Adipocyte (in vitro differentiated cells): Measurements from ENCODE around the gene PTTG1IP.
A peak's percentile ranks its signal among the peaks of the same experiment; 100 is the strongest.
"Not testable (repeated sequence)": the region's sequence is repeated elsewhere in the genome, so short reads cannot be mapped to it uniquely, and the experiment has no call there.

Experiments used
- DNase-seq: peaks from one replicate; pipeline ENCODE4 v3.0.0-alpha.2; 2015; ENCODE audit warnings: low read depth
- H3K27me3 ChIP-seq: replicated peaks from 2 replicates; pipeline ENCODE4 v1.7.0; 2013; ENCODE audit warnings: mild to moderate bottlenecking, low read length, moderate library complexity; ENCODE audit not compliant: control insufficient read depth, insufficient read depth
- H3K36me3 ChIP-seq: 2 replicates; pipeline ENCODE4 v1.7.0; 2013; ENCODE audit warnings: low read length, mild to moderate bottlenecking, moderate library complexity; ENCODE audit not compliant: control insufficient read depth, insufficient read depth, severe bottlenecking
- H3K4me1 ChIP-seq: 2 replicates; pipeline ENCODE4 v1.7.0; 2013; ENCODE audit warnings: mild to moderate bottlenecking, low read length, moderate library complexity; ENCODE audit not compliant: control insufficient read depth, insufficient read depth
- H3K4me3 ChIP-seq: 2 replicates; pipeline ENCODE4 v1.7.0; 2013; ENCODE audit warnings: mild to moderate bottlenecking, low read length, moderate library complexity
- H3K9ac ChIP-seq: 2 replicates; pipeline ENCODE4 v1.7.0; 2013; ENCODE audit warnings: mild to moderate bottlenecking, low read length, moderate library complexity
- H3K9me3 ChIP-seq: 2 replicates; pipeline ENCODE4 v1.7.0; 2013; ENCODE audit warnings: mild to moderate bottlenecking, low read length, moderate library complexity; ENCODE audit not compliant: control insufficient read depth

Gene PTTG1IP

GRCh38 chr21:44834231-44834950 is 39.1 kb downstream of the PTTG1IP start:
- H3K9me3 ChIP-seq, result peaks cover 8% of the 10 kb centered on the region
- H3K4me3 ChIP-seq, result no peak overlapping the region
- H3K9ac ChIP-seq, result no peak overlapping the region
- DNase-seq, result no peak
- no peaks in the 10 kb centered on the region for H3K36me3 ChIP-seq
- H3K4me1 ChIP-seq, result peaks cover 6% of the 10 kb centered on the region
- peaks cover 7% of the 10 kb centered on the region for H3K27me3 ChIP-seq

- Histone ChIP-seq H3K4me3 (no peak overlapping the region), H3K27me3 (peaks cover 7% of the 10 kb centered on the region), H3K9ac (no peak overlapping the region), H3K9me3 (peaks cover 15% of the 10 kb centered on the region), H3K4me1 (peaks cover 6% of the 10 kb centered on the region), H3K36me3 (no peaks in the 10 kb centered on the region)
- DNase-seq, result no peak
Observed at GRCh38 chr21:44833663-44834062, 39.8 kb downstream of the PTTG1IP start.

- not testable (repeated sequence) for H3K4me3 ChIP-seq, H3K27me3 ChIP-seq, DNase-seq, H3K36me3 ChIP-seq, H3K9ac ChIP-seq, H3K4me1 ChIP-seq
- H3K9me3 ChIP-seq, result peaks cover 25% of the 10 kb centered on the region
Observed at GRCh38 chr21:44832516-44833255, 40.8 kb downstream of the PTTG1IP start.

GRCh38 chr21:44831227-44831860 is 42.1 kb downstream of the PTTG1IP start:
- peaks cover 35% of the 10 kb centered on the region for H3K9me3 ChIP-seq
- H3K4me3 ChIP-seq, result no peak overlapping the region
- no peak for DNase-seq

GRCh38 chr21:44829507-44830092 is 43.9 kb downstream of the PTTG1IP start:
- DNase-seq, result no peak
- Histone ChIP-seq H3K27me3 (peaks cover 7% of the 10 kb centered on the region), H3K4me3 (no peak overlapping the region), H3K9me3 (peaks cover 35% of the 10 kb centered on the region), H3K36me3 (no peaks in the 10 kb centered on the region), H3K9ac (no peak overlapping the region), H3K4me1 (no peaks in the 10 kb centered on the region)

More at GRCh38 chr21:44831227-44831860, 42.1 kb downstream of the PTTG1IP start:
- H3K9ac ChIP-seq, result no peak overlapping the region
- peaks cover 7% of the 10 kb centered on the region for H3K27me3 ChIP-seq
- peaks cover under 1% of the 10 kb centered on the region for H3K4me1 ChIP-seq
- no peaks in the 10 kb centered on the region for H3K36me3 ChIP-seq

- Histone ChIP-seq H3K9me3 (peaks cover 39% of the 10 kb centered on the region), H3K27me3 (no peaks in the 10 kb centered on the region), H3K36me3 (no peaks in the 10 kb centered on the region), H3K9ac (no peak overlapping the region), H3K4me3 (peak overlapping the region; percentile 32), H3K4me1 (no peaks in the 10 kb centered on the region)
- DNase-seq, result no peak
Observed at GRCh38 chr21:44828362-44829056, 45.0 kb downstream of the PTTG1IP start.

- DNase-seq, result no peak
- no peak overlapping the region for H3K4me3 ChIP-seq
Observed at GRCh38 chr21:44823179-44823660, 50.3 kb downstream of the PTTG1IP start.

GRCh38 chr21:44822484-44823178 is 50.9 kb downstream of the PTTG1IP start:
- H3K36me3 ChIP-seq, result no peaks in the 10 kb centered on the region
- peaks cover 2% of the 10 kb centered on the region for H3K4me1 ChIP-seq
- DNase-seq, result no peak
- H3K9me3 ChIP-seq, result peaks cover 43% of the 10 kb centered on the region
- H3K4me3 ChIP-seq, result no peak overlapping the region
- H3K9ac ChIP-seq, result no peak overlapping the region
- H3K27me3 ChIP-seq, result no peaks in the 10 kb centered on the region

More at GRCh38 chr21:44823179-44823660, 50.3 kb downstream of the PTTG1IP start:
- H3K9me3 ChIP-seq, result peaks cover 49% of the 10 kb centered on the region
- H3K27me3 ChIP-seq, result no peaks in the 10 kb centered on the region
- H3K36me3 ChIP-seq, result no peaks in the 10 kb centered on the region
- H3K4me1 ChIP-seq, result peaks cover 2% of the 10 kb centered on the region
- H3K9ac ChIP-seq, result no peak overlapping the region

- no peak overlapping the region for H3K4me3 ChIP-seq
- no peaks in the 10 kb centered on the region for H3K36me3 ChIP-seq
- no peak overlapping the region for H3K9ac ChIP-seq
- peaks cover 33% of the 10 kb centered on the region for H3K9me3 ChIP-seq
- H3K27me3 ChIP-seq, result no peaks in the 10 kb centered on the region
- H3K4me1 ChIP-seq, result peaks cover 10% of the 10 kb centered on the region
- DNase-seq, result peak; percentile 49
Observed at GRCh38 chr21:44820851-44821250, 52.6 kb downstream of the PTTG1IP start.
